MM.1S (cell line): Measurements from ENCODE around the gene ANKS1B.

Experiments used
- CTCF ChIP-seq: fragments of 300-600 bp; sonication (generic); IDR thresholded peaks from 2 replicates; pipeline ENCODE4 v1.5.1; 2016; ENCODE audit warnings: antibody characterized with exemption, low read length, mixed read lengths
- EZH2 ChIP-seq: fragments of 300-600 bp; sonication (generic); optimal IDR thresholded peaks from 2 replicates; pipeline ENCODE3; 2017; ENCODE audit warnings: low read depth, mild to moderate bottlenecking, antibody characterized with exemption, low read length, mixed read lengths
- EZH2phosphoT487 ChIP-seq: fragments of 300-600 bp; sonication (generic); IDR thresholded peaks from 2 replicates; pipeline ENCODE4 v1.6.1; 2018; ENCODE audit warnings: antibody characterized with exemption, low read length

DNA sequence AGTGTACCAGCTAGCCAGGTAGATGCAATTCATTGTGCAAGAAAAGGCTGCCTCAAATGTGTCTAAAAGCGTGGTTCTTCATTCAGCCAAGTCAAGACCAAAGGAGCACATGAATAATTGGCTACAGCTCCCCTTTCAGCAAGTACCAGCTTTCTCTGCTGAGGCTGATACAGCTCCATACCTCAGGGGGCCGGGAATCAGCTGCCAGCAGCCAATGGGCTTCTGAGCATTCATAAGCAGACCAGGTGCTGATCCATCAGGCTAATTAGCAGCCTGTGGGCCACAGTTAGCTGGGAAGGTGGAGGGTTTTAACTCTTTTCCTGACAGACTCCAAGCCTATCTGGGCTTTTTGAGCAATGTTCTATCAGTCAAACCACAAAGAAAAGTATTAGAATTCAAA is 1075.0 kb downstream of the ANKS1B start:
- TF ChIP-seq CTCF (no peak), EZH2 (no peak), EZH2phosphoT487 (no peak)
